NCI-H2171 treated with DMSO at 0.1 percent for 48 hours (cell line): ENCODE data around the gene TMEM63A.
A peak's percentile ranks its signal among the peaks of the same experiment; 100 is the strongest.
"Not testable (repeated sequence)": the region's sequence is repeated elsewhere in the genome, so short reads cannot be mapped to it uniquely, and the experiment has no call there.

Experiments
- DNase-seq: peaks from one replicate; lab custom pipeline; 2025; lab: John Stamatoyannopoulos, UW

The TMEM63A gene

DNA sequence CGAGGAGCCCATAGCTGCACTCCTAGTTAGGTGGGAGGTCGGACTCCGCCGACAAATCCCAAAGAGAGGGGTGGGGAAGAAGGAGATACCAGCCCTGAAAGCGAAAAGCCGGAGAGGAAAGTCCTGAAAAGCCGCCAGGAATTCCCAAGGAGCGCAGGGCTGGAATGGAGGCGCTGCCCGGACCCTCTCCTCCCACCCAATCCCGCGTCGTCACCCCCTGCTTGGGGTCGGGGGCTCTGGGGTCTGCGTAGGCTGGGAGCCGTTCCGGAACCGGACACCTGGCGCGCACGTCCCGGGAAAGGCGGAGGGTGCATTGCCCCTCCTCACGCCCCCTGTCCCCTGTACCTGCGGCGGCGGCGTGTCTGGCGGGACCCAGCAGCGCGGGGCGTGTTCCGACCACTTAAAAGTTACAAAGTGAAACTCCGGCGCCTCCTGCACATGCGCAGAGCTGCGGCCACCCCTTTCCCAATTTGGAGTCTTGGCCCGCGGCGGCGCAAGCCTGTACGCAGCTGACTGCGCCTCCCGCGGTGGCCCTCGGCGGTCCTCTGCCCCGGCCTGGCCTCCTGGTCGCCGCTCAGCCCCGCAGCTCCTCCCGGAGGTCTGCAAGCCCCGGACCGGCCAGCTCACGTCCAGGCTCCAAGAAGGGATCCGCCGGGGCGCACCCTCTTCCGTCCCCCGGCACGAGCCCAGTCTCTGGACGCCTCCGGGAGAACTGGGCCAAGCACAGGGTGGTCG lies at the start of gene TMEM63A:
Gene TMEM63A (minus strand): TSS at position 422 of the 735 bp plus-strand sequence. CDS start 4,800 bp downstream, outside the sequence.
- DNase-seq = peak; percentile 23

DNA sequence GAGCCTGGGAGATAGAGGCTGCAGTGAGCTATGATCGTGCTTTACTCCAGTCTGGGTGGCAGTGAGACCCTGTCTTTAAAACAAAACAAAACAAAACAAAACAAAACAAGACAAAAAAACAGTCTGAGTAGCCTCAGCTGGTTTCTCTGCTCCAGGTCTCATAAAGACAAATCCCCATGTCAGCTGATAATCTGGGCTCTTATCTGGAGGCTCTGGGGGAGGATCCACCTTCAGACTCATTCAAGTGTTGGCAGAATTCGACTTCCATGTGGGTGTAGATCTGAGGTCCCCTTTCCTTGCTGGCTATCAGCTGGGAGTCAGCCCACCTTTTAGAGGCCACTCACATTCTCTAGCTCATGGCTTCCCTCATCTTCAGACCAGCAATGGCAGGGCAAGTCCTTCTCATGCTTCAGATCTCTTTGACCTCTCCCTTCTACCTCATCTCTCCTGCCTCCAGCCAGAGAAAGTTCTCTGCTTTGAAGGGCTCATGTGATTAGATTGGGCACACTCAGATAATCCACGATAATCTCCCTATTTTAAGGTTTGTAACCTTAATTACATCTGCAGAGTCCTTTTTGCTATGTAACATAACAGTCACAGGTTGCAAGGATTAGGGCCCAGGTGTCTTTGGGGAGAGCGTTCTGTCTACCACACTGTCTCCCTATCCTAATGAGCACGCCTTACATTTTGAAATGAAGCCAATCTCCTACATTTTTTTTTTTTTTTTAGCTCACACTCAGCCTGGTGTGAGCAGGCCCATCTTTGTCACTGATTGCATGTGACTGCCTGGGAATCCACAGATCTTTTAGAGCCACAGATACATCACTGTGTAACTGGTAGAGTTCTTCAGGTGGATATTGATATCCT lies 49.3 kb upstream of the TMEM63A start:
- peak; percentile 94 for DNase-seq

DNA sequence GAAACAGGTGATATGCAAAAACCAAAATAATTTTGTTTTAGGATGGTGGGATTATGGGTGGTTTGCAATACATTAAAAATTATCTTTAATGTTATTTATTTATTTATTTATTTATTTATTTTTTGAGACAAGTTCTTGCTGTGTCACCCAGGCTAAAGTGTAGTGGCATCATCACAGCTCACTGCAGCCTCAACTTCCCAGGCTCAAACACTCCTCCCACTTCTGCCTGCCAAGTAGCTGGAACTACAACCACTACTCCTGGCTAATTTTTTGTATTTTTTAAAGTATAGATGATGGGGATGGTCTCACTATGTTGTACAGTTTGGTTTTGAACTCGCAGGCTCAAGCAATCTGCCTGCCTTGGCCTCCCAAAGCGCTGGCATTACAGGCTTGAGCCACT lies 48.4 kb upstream of the TMEM63A start:
- DNase-seq = no peak

- DNase-seq = not testable (repeated sequence)
Observed at GRCh38 chr1:225929462-225929861, 47.3 kb upstream of the TMEM63A start.

DNA sequence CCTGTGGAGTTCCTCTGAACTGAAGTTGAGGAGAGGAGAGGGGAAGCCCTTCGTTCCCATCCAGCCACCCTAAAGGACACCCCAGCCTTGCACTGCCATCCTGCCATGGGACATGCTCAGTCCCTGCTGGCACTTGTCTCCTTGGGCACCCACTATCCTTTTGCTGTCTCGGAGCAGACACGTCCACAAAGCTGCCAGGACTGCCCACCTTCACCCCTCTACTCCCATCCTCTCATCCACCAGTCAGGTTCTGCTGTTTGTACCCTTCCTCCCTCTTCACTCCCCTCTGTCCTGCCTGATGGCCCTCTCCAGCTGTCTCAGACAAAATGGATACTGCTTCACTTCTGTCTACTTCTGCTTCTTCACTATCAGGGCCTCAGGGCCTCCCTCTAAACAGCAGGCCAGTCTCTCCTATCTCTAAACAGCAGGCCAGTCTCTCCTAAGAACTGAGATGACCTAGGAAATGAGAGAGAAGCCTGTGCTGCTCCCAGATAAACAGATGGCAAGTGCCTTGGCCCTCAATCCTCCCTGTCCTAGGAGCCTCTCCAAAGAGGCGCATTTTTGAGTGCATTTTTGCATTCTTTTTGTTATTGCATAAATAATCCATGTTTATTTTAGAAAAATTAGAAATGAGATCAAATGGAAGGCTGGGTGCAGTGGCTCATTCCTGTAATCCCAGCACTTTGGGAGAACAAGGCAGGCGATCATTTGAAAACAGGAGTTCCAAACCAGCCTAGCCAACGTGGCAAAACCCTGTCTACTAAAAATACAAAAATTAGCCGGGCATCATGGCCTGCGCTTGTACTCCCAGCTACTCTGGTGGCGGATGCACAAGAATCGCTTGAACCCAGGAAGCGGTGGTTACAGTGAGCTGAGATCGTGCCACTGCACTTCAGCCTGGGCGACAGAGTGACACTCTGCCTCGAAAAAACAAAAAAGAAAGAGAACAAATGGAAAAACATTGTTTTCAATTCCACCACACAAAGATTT lies 46.3 kb upstream of the TMEM63A start:
- no peak for DNase-seq

DNA sequence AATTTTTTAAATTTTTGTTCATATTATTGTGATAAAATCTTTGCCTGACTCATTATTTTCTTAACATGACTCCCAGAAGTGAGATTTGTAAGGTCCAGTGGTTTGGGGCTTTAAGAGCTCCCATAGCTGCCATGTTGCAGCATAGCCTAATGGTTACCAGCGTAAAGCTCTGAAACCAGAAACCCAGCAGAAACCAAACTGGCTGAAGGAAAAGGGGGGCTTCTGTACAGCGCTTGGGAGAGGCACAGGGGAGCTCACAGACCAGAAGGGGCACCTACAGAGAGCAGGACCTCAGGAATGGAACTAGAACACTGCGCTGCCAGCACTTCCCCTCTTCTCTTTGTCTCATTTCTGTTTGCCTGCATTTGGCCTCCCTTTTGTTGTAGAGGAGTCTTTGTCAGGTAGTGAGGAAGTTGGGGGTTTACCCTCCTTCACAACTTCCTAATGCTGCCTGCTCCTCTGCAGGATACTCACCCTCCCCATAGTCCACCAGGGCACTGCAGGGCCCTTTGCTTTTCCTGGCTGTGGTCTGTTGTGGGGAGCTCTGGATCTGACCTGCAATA lies 44.5 kb upstream of the TMEM63A start:
- DNase-seq = no peak

DNA sequence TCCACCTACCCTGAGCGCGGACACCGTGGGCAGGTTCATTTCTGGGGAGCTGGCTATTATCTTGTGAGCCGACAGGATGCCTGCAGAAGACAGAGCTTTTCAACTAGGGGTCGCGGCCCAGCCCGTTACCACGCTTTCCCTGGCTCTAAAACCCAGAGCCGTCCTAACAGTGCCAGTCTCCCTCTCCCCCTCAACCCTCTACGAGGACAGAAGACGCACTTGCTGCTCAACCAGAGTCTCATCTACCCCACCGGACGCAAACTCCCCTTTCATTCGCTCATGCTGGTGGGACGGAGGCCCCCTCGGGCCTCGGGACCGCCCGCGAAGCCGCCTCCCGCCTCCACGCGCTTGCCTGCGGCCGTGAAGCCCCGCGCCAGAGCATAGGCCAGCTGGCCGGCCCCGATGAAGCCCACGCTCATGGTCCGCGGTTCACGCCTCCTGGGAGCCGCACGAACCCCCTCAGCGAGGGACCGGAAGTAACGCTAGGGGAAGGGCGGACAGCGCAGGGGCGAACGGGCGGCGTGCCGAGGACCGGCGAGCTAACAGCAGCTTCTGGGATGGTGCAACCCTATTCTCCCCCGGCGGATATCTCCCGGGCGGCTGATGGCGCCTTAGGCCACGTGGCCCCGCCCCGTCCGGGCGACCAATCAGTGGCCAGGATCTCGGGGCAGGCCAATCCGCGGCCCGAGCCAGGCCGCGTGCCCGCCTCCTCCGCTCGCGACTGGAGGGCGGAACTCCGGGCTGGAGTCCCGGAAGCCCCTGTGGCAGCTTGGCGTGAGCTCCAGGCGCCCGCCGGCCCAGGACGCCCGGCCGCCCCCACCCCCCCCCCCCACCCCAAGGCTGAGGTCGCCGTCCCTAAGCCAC lies 41.7 kb upstream of the TMEM63A start, which contains the start of gene PYCR2:
Gene PYCR2 (minus strand): TSS at position 559 of the 864 bp plus-strand sequence. CDS start 140 bp downstream, at position 419.
- peak; percentile 96 for DNase-seq

DNA sequence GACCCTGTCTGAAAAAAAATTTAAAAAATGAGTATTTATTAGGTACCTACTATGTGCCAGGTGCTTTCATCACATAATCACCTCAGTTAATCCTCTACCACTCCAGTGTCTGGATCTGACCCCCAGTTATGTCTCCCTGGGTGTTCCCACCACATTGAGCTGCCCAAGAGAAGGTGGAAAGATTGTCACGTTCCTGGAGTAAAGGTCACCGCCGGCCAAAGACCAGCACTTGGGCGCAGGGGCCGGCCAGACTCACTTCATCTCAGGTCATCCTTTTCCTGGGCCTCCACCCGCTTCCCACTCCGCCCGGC lies 41.2 kb upstream of the TMEM63A start:
- DNase-seq = no peak

DNA sequence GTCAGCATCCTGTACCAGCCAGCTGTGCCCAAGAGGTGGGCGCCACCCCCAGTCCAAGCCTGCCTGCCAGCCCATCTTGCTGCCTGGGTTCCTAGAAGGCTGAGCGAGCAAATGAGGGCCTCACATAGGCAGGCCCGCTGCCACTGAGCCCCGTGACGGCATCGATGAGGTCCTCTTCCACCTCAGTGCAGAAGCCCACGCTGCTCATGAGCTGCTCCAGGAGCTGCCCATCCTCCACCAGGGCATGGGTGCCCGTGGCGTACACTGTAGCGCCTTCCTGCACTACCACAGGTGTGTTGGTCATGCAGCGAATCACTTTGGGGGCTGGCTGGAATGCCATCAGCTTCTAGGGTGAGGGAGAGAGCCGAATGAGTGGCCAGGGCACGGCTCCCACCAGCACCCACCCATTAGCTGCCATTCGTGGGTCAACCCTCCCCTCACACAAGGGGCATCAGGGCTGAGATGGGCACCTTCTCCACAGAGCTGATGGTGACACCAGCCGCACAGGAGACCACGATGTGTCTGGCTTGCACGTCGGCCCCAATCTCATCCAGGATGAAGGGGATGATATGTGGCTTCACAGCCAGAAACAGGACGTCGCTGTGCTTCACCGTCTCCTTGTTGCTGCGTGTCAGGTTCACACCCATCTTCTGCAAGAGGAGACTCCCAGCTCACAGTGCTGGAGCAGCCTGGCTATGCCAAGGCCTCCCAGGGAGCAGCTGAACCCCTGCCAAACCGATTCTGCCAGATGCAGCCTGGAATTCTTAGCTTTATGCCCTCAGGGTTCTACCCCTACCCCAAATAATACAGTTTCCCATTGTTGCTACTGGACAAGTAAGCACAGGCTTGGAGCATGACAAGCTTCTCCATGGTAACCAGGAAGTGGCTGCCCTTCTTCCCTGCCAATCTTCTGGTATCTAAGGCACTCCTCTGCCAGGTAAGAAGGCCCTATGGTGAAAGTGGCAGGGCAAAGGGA lies 39.8 kb upstream of the TMEM63A start:
- DNase-seq = no peak

DNA sequence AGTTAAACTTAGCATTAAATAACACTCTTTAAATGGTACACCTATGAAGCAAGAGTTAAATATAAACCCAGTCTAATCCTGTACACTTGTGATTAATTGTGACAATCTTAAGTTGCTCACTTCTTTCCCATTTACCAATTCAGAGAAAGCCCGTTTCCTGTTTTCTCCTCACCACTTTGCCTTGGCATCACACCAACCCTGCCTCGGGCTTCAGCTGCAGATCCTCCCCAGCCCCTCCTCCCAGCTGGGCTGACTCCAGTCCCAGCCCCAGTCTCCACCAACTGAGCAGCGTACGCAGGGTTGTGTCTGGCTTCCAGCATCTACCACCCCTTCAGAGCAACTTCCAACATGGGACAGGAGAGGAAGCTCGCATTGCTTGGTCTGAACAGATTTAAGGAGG lies 37.7 kb upstream of the TMEM63A start:
- DNase-seq = no peak

DNA sequence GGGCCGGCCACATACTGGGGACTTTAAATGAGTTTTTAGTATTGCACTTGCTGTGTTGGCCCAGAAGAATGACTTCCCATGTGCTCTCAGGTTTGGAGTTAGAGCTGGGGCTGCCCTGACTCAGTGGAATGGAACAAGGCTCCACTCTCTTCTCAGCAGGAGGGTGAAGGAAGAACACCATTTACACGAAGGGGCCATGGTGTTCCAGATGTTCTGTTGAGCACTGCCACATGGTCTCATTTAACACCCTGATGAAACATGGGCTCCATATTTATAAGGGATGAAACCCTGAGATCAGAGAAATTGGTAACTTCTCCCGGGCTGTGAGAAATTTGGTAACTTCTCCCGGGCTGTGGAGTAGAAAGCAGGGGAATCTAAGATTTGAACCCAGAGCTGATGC lies 36.1 kb upstream of the TMEM63A start:
- DNase-seq = no peak

DNA sequence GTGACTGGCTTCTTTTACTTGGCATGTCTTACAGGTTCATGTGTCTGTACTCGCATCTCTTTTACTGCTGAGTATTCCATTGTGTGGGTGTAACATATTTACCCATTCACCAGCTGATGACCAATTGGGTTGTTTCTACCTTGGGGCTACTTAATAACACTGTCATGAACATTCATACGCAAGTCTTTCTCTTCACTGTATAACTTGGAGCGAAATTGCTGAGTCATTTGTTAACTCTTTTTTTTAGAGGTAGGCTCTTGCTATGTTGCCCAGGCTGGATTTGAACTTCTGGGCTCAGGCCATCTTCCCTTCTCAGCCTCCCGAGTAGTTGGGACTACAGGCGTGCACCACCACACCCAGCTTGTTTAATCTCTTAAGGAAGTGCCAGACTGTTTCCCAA lies 35.4 kb upstream of the TMEM63A start:
- DNase-seq = no peak

DNA sequence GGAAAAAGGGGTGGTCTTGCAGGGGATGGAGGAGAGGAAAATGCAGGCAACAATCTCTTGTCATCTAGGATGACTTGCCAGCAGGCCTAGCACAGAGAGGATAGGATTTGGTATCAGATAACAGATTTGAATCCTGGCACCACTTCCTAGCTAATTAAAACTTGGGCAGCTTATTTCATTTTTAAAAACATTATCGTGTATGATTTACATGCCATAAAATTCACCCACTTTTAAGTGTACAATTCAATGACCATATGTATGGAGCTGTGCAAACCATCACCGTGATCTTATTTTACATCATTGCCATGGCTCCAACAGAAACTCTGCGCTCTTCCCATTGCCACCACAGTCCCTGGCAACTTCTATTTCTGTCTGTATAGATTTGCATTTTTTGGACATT lies 34.9 kb upstream of the TMEM63A start:
- DNase-seq = peak; percentile 32

GRCh38 chr1:225915538-225915991 lies 33.4 kb upstream of the TMEM63A start:
- peak; percentile 92 for DNase-seq

- peak; percentile 46 for DNase-seq
Observed at GRCh38 chr1:225914947-225915346, 32.8 kb upstream of the TMEM63A start.

GRCh38 chr1:225914391-225914790 lies 32.2 kb upstream of the TMEM63A start:
- DNase-seq = no peak

GRCh38 chr1:225911191-225912130 lies 29.3 kb upstream of the TMEM63A start:
- DNase-seq = no peak

GRCh38 chr1:225909477-225909876 lies 27.3 kb upstream of the TMEM63A start:
- DNase-seq = no peak
